Measurements from ENCODE around the gene TBC1D2B. TPM values are rescaled to one million over a fixed set of nuclear protein-coding genes. Genes with fewer than 3 reads are reported as not detected.

Gene TBC1D2B
- polyA plus RNA-seq, 3 donors, result 5.9 to 53.3 (median 6.2) TPM

DNA sequence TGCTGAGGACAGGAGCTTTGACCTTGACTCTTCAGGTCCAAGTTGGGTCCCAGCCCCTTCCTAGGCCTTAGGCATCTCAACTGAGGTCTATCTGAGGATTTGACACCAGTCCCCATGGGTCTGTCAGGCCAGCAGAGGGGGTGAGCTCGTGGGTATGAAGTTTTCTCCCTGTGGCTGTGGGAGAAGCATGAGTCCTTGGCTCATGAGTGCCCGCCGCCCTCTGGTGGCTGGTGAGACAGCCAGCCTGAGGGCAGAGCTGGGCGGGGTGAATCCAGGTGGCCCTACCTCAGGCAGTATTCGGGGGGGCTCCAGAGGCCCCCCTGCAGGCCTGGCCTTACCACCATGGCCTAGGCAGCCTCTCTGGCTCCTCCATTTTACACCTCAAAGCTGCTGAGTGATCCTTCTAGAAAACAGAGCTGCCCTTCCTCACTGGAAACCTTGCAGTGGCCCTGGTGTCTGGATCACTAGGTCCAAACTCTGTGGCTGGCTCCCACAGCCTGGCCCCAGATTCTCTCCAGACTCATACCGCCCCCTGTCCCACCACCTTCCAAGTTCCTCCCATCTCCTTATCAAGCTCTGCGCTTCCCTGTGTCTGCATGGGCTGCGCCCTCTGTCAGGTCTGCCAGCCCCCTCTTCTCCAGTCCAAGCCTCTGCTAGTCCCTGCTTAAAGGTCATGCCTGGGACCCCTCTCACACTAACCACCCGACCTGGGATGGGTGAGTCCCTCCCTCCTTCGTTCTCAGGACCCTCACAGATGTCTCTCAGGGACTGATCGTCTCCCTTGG is 31.0 kb upstream of the TBC1D2B start:
- H2AFZ ChIP-seq (ENCODE audit: insufficient read depth, low read depth, low read length, poor library complexity, severe bottlenecking), result no peak overlapping the region
- no peaks in the 10 kb centered on the region for H3K9me3 ChIP-seq (replicated peaks in 1 of 2; ENCODE audit: control insufficient read depth in 1 of 2, insufficient read depth in 1 of 2, low read length in 2 of 2)
- peaks cover 16% of the 10 kb centered on the region for H3K4me1 Mint-ChIP-seq
- H3K27me3 Mint-ChIP-seq (ENCODE audit: low read depth in 3 of 3), result peaks cover 0 to 3% (median 2%) of the 10 kb centered on the region in 3 donors
- H3K4me2 ChIP-seq (replicated peaks; ENCODE audit: extremely low read depth, low read length, poor library complexity, severe bottlenecking), result no peak overlapping the region
- TF ChIP-seq, protein P1, sequence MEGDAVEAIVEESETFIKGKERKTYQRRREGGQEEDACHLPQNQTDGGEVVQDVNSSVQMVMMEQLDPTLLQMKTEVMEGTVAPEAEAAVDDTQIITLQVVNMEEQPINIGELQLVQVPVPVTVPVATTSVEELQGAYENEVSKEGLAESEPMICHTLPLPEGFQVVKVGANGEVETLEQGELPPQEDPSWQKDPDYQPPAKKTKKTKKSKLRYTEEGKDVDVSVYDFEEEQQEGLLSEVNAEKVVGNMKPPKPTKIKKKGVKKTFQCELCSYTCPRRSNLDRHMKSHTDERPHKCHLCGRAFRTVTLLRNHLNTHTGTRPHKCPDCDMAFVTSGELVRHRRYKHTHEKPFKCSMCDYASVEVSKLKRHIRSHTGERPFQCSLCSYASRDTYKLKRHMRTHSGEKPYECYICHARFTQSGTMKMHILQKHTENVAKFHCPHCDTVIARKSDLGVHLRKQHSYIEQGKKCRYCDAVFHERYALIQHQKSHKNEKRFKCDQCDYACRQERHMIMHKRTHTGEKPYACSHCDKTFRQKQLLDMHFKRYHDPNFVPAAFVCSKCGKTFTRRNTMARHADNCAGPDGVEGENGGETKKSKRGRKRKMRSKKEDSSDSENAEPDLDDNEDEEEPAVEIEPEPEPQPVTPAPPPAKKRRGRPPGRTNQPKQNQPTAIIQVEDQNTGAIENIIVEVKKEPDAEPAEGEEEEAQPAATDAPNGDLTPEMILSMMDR (IDR thresholded peaks at IDR 0.05), result peak; percentile 92
- peak; percentile 84 to 89 (median 84) for DNase-seq
- H3K27ac ChIP-seq (ENCODE audit: low read depth in 1 of 2, low read length in 2 of 2), result no peak overlapping the region
- H4K20me1 ChIP-seq (ENCODE audit: insufficient read depth, low read length), result no peaks in the 10 kb centered on the region
- H3K27ac Mint-ChIP-seq, result no peak overlapping the region
- intact Hi-C loops (cut with micrococcal nuclease), result loop anchor here (2.0 kb wide), 2 partner anchors 108 to 150 kb away; no protein-coding TSS in a partner anchor
- no peak overlapping the region for H3K4me3 ChIP-seq (replicated peaks in 1 of 3; ENCODE audit: low read depth in 2 of 3, low read length in 3 of 3)
- no peak overlapping the region for H3K9ac ChIP-seq (ENCODE audit: insufficient read depth, low read length, poor library complexity, severe bottlenecking)
- no peaks in the 10 kb centered on the region for H3K9me3 Mint-ChIP-seq
- no peaks in the 10 kb centered on the region for H3K79me2 ChIP-seq (ENCODE audit: insufficient read depth, low read length)
- no peaks in the 10 kb centered on the region for H3K27me3 ChIP-seq (ENCODE audit: control insufficient read depth in 2 of 2, insufficient read depth in 2 of 2, low read length in 2 of 2)
- H3K4me3 Mint-ChIP-seq, result no peak overlapping the region
- H3K36me3 Mint-ChIP-seq, result no peaks in the 10 kb centered on the region
- H3K36me3 ChIP-seq (replicated peaks in 1 of 2; ENCODE audit: control insufficient read depth in 1 of 2, insufficient read depth in 2 of 2, low read length in 2 of 2), result no peaks in the 10 kb centered on the region
- WGBS (ENCODE audit: insufficient coverage), result 33% methylated on average over 11 of the region's 11 CpGs
- peaks cover 5 to 6% of the 10 kb centered on the region in 2 donors for H3K4me1 ChIP-seq (ENCODE audit: control insufficient read depth in 1 of 2, insufficient read depth in 2 of 2, low read length in 2 of 2)

DNA sequence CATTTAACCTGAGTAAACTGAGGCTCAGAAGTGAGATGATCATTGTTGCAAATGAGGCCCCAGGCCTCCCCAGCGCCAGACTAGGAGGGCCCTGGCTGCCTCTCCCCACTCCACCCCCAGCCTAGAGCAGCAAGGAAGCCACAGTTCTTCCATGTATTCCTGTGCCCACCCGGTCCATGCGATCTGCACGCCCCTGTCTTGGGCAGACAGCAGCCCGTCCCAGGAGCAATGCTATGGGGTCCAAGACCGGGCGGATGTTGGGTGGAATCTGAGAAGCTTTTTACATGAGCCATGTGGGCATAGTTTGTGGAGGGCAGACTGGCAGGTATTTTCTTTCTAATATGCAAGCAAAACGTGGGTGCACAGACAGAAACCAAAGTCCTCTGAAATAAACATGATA is 30.0 kb upstream of the TBC1D2B start:
- TF ChIP-seq, protein P1 (IDR thresholded peaks at IDR 0.05), result no peak
- Histone ChIP-seq H3K36me3 (replicated peaks in 1 of 2; ENCODE audit: control insufficient read depth in 1 of 2, insufficient read depth in 2 of 2, low read length in 2 of 2) (no peaks in the 10 kb centered on the region), H3K9me3 (replicated peaks in 1 of 2; ENCODE audit: control insufficient read depth in 1 of 2, insufficient read depth in 1 of 2, low read length in 2 of 2) (no peaks in the 10 kb centered on the region), H2AFZ (ENCODE audit: insufficient read depth, low read depth, low read length, poor library complexity, severe bottlenecking) (no peak overlapping the region), H3K4me3 (replicated peaks in 1 of 3; ENCODE audit: low read depth in 2 of 3, low read length in 3 of 3) (no peak overlapping the region), H3K27ac (ENCODE audit: low read depth in 1 of 2, low read length in 2 of 2) (no peak overlapping the region), H3K4me1 (ENCODE audit: control insufficient read depth in 1 of 2, insufficient read depth in 2 of 2, low read length in 2 of 2) (peaks cover 11 to 14% of the 10 kb centered on the region in 2 donors), H3K4me2 (replicated peaks; ENCODE audit: extremely low read depth, low read length, poor library complexity, severe bottlenecking) (no peak overlapping the region), H3K79me2 (ENCODE audit: insufficient read depth, low read length) (no peaks in the 10 kb centered on the region), H3K27me3 (ENCODE audit: control insufficient read depth in 2 of 2, insufficient read depth in 2 of 2, low read length in 2 of 2) (no peaks in the 10 kb centered on the region), H4K20me1 (ENCODE audit: insufficient read depth, low read length) (no peaks in the 10 kb centered on the region), H3K9ac (ENCODE audit: insufficient read depth, low read length, poor library complexity, severe bottlenecking) (no peak overlapping the region)
- DNase-seq, result no peak
- H3K4me1 Mint-ChIP-seq, result peaks cover 20% of the 10 kb centered on the region
- intact Hi-C loops (cut with micrococcal nuclease), result no loop called here
- H3K27me3 Mint-ChIP-seq (ENCODE audit: low read depth in 3 of 3), result peaks cover 0 to 3% (median 2%) of the 10 kb centered on the region in 3 donors
- no peak overlapping the region for H3K4me3 Mint-ChIP-seq
- H3K9me3 Mint-ChIP-seq, result no peaks in the 10 kb centered on the region
- no peak overlapping the region for H3K27ac Mint-ChIP-seq
- 91% methylated on average over 5 of the region's 8 CpGs for WGBS (ENCODE audit: insufficient coverage)
- no peaks in the 10 kb centered on the region for H3K36me3 Mint-ChIP-seq

Measured in CD14-positive monocyte (primary cell).